ENCODE data around the gene COPS4.
"Not testable (repeated sequence)": the region's sequence is repeated elsewhere in the genome, so short reads cannot be mapped to it uniquely, and the experiment has no call there.

The COPS4 gene

GRCh38 chr4:83024233-83024632, 10.8 kb upstream of the COPS4 start:
- DNase-seq (ENCODE audit: low spot score), result no peak

- DNase-seq (ENCODE audit: low spot score), result no peak
These were observed 9.4 kb upstream of the COPS4 start for GRCh38 chr4:83025563-83025962.

GRCh38 chr4:83028976-83029375, 6.0 kb upstream of the COPS4 start:
- DNase-seq (ENCODE audit: low spot score), result no peak

- no peak for DNase-seq (ENCODE audit: low spot score)
These were observed 5.3 kb upstream of the COPS4 start for GRCh38 chr4:83029688-83030087.

GRCh38 chr4:83036991-83037665, 2.1 kb downstream of the COPS4 start:
- DNase-seq (ENCODE audit: low spot score), result no peak

GRCh38 chr4:83040269-83040668, 5.3 kb downstream of the COPS4 start:
- no peak for DNase-seq (ENCODE audit: low spot score)

- DNase-seq (ENCODE audit: low spot score), result not testable (repeated sequence)
These were observed 8.2 kb downstream of the COPS4 start for GRCh38 chr4:83043157-83043556.

DNA sequence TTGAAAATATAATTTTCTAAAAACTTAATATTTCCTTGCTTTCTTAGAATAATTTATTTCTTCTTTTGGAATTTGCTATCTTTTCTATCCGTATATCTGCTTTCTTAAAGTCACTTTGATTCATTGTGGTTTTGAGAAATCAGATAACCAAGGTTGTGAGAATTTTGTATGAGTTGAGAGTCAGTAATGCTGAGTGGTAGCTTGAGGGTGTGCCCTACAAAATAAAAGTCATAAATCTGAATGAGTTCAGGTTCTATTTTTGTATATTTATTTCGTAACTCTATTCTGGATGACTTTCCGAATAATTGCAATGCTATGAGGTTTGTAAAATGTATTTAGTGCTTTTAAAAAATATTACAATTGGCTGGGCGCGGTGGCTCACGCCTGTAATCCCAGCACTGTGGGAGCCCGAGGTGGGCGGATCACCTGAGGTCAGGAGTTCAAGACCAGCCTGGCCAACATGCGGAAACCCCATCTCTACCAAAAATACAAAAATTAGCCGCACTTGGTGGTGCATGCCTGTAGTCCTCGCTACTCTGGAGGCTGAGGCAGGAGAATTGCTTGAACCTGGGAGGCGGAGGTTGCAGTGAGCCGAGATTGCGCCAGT, 8.9 kb downstream of the COPS4 start:
- peak; percentile 46 for DNase-seq (ENCODE audit: low spot score)

- DNase-seq (ENCODE audit: low spot score), result no peak
These were observed 11.9 kb downstream of the COPS4 start for GRCh38 chr4:83046693-83047473.

DNA sequence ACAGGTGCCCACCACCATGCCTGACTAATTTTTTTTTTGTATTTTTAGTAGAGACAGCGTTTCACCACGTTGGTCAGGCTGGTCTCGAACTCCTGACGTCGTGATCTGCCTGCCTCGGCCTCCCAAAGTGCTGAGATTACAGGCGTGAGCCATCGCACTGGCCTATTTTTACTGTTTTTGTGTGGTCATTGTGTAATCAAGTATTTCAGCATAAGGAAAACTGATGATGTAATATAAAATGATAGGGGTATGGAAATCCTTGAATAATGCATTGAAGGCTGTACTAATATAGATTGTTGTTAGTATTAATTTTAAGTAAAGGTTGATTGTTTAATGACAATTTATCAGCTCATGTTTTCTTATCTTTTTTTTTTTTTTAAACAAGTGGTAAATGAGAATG, 13.8 kb downstream of the COPS4 start:
- not testable (repeated sequence) for DNase-seq (ENCODE audit: low spot score)

GRCh38 chr4:83054928-83055327, 19.9 kb downstream of the COPS4 start:
- peak; percentile 7 for DNase-seq (ENCODE audit: low spot score)

GRCh38 chr4:83062739-83063138, 27.8 kb downstream of the COPS4 start:
- DNase-seq (ENCODE audit: low spot score), result no peak

DNA sequence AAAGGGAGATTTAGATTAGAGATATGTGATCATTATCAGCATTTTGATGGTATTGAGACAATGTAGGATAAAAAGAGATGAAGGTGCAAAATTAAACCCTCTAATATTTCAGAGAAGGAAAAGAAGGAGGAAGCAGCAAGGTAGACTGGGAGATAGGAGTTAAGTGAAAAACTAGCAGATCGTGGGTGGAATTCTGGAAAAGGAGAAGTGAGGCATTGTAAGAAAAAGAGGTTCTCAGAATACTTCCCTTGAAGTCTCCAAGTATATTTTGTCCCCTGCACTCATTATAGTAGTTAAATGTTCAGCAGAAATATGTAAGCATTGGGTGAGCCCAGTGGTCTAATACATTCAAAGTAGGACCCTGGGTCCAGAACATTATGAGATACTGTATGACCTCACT, 30.3 kb downstream of the COPS4 start:
- no peak for DNase-seq (ENCODE audit: low spot score)

DNA sequence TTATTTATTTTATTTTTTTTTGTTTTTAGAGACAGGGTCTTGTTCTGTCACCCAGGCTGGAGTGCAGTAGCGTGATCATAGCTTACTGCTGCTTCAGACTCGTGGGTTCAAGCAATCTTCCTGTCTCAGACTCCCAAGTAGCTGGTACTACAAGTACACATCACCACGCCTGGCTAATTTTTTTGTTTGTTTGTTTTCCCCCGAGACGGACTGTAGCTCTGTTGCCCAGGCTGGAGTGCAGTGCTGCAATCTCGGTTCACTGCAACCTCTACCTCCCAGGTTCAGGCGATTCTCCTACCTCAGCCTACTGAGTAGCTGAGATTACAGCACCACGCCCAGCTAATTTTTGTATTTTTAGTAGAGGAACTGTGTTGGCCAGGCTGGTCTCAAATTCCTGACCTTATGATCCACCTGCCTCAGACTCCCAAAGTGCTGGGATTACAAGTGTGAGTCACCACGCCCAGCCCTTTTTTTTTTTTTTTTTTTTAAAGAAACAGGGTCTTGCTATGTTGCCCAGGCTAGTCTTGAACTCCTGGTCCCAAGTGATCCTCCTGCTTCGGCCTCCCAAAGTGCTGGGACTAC, 32.2 kb downstream of the COPS4 start:
- DNase-seq (ENCODE audit: low spot score), result no peak

DNA sequence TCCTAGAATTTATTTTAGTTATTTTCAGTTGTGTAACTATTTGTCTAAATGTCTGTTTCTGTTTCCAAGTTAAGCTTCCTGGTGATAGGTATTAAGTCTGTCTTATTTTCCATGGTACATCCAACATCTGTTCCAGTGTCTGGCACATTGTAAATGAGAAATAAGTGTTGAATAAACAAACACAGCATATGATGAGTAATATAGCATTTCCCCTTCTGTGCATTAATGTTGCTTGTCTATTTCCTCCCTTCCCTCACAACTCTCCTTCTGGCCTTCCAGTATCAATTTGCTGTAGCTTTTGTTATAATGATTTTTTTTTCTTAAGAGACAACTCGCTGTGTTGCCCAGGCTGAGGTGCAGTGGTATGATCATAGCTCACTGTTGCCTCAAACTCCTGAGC, 36.1 kb downstream of the COPS4 start:
- DNase-seq (ENCODE audit: low spot score), result no peak

DNA sequence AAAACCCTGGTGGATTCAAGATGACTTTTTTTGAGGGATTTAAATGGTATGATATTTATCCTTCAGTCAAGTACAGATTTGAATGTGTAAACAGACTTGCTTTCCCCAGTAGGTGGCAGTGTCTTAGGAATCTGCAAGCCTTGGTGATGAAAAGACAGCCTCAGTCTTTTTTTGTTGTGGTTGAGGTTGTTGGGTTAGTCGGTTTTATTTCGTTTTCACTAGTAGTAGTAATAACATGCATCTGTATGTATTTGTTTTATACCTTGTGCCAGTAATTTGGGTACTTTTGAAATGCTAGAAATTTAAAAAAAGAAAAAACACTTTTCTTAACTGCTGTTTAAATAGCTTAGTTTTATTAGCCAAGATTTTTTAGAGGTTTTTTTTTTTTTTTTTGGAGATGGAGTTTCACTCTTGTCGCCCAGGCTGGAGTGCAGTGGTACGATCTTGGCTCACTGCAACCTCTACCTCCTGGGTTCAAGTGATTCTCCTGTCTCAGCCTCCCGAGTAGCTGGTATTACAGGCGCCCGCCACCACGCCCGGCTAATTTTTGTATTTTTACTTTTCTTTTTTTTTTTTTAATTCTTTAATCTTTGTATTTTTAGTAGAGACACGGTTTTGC, 39.2 kb downstream of the COPS4 start:
- DNase-seq (ENCODE audit: low spot score), result peak; percentile 74

- DNase-seq (ENCODE audit: low spot score), result not testable (repeated sequence)
These were observed 39.8 kb downstream of the COPS4 start for GRCh38 chr4:83074783-83075182.

GRCh38 chr4:83075311-83076095, 40.5 kb downstream of the COPS4 start:
- DNase-seq (ENCODE audit: low spot score), result peak; percentile 77

- DNase-seq (ENCODE audit: low spot score), result no peak
These were observed 45.6 kb downstream of the COPS4 start for GRCh38 chr4:83080561-83080960.

- DNase-seq (ENCODE audit: low spot score), result peak; percentile 3
These were observed 47.8 kb downstream of the COPS4 start for GRCh38 chr4:83082777-83083176.

DNA sequence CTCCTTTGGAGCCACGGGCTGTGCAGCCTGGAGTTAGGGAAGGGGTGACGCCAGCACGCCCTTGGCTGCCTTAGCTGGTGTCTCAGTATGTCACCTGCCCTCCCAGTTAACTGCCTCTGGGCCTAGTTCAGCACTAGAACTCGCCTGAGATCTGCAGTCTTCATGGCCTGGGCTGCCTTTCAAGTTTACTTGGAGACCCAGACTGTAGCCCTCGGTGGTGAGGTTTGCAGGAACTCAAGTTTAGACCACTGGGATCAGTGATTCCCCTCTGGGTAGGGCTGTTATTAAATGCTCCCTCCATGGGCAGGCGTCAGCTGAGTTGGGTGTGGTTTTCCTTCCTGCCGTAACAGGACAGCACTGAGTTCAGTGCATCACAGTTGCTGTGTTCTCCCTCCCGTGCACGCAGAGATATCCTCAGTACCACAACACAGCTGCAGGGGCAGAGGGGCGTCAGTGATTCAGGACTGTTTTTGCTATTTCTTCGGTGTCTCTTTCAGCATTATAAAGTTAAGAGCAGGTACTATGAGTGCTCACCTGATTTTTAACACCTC, 49.0 kb downstream of the COPS4 start:
- no peak for DNase-seq (ENCODE audit: low spot score)
